Nephron (organoid): Measurements from ENCODE around the gene EEF1G.
"Not testable (repeated sequence)": the region's sequence is repeated elsewhere in the genome, so short reads cannot be mapped to it uniquely, and the experiment has no call there.

Source experiments
- H3K27ac Mint-ChIP-seq, 3 experiments: 2 replicates each; pipeline ENCODE4 v1.8.0; 2020; ENCODE audit warnings: mixed read lengths in 3 of 3, mild to moderate bottlenecking in 2 of 3, moderate library complexity in 1 of 3
- H3K27me3 Mint-ChIP-seq: 2 replicates; pipeline ENCODE4 v1.8.0; 2021; ENCODE audit warnings: low read depth, mild to moderate bottlenecking, moderate library complexity, mixed read lengths
- H3K36me3 Mint-ChIP-seq: 2 replicates; pipeline ENCODE4 v1.8.0; 2020; ENCODE audit warnings: low read depth, mixed read lengths
- H3K4me1 Mint-ChIP-seq: 2 replicates; pipeline ENCODE4 v1.8.0; 2020; ENCODE audit warnings: mixed read lengths
- H3K4me3 Mint-ChIP-seq, 3 experiments: 2 replicates each; pipeline ENCODE4 v1.8.0; 2020; ENCODE audit warnings: mild to moderate bottlenecking in 3 of 3, mixed read lengths in 3 of 3, moderate library complexity in 2 of 3
- H3K9me3 Mint-ChIP-seq: 2 replicates; pipeline ENCODE4 v1.8.0; 2020; ENCODE audit warnings: mixed read lengths
- TF ChIP-seq, protein P1 (sequence below), 3 experiments: fragments of 200-600 bp; sonication (generic); IDR thresholded peaks; one replicate each; pipeline ENCODE4 v1.5.0; 2021; ENCODE audit warnings: antibody characterized with exemption in 3 of 3; ENCODE audit not compliant: unreplicated experiment in 3 of 3

The EEF1G gene

GRCh38 chr11:62588966-62589637 is 15.4 kb upstream of the EEF1G start:
- TF ChIP-seq, protein P1, sequence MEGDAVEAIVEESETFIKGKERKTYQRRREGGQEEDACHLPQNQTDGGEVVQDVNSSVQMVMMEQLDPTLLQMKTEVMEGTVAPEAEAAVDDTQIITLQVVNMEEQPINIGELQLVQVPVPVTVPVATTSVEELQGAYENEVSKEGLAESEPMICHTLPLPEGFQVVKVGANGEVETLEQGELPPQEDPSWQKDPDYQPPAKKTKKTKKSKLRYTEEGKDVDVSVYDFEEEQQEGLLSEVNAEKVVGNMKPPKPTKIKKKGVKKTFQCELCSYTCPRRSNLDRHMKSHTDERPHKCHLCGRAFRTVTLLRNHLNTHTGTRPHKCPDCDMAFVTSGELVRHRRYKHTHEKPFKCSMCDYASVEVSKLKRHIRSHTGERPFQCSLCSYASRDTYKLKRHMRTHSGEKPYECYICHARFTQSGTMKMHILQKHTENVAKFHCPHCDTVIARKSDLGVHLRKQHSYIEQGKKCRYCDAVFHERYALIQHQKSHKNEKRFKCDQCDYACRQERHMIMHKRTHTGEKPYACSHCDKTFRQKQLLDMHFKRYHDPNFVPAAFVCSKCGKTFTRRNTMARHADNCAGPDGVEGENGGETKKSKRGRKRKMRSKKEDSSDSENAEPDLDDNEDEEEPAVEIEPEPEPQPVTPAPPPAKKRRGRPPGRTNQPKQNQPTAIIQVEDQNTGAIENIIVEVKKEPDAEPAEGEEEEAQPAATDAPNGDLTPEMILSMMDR (IDR thresholded peaks at IDR 0.05; ENCODE audit: unreplicated experiment in 3 of 3): peak; percentile 21 to 33 (median 28)
- H3K4me1 Mint-ChIP-seq: peaks cover 21% of the 10 kb centered on the region
- peaks cover 23% of the 10 kb centered on the region for H3K36me3 Mint-ChIP-seq
- peak overlapping the region in 1 of 3 experiments; percentile 28 for H3K27ac Mint-ChIP-seq
- H3K9me3 Mint-ChIP-seq: no peaks in the 10 kb centered on the region
- H3K4me3 Mint-ChIP-seq: peak overlapping the region; percentile 78 to 94 (median 93)
- no peaks in the 10 kb centered on the region for H3K27me3 Mint-ChIP-seq

GRCh38 chr11:62585356-62585755 is 11.7 kb upstream of the EEF1G start:
- peaks cover 39% of the 10 kb centered on the region for H3K36me3 Mint-ChIP-seq

DNA sequence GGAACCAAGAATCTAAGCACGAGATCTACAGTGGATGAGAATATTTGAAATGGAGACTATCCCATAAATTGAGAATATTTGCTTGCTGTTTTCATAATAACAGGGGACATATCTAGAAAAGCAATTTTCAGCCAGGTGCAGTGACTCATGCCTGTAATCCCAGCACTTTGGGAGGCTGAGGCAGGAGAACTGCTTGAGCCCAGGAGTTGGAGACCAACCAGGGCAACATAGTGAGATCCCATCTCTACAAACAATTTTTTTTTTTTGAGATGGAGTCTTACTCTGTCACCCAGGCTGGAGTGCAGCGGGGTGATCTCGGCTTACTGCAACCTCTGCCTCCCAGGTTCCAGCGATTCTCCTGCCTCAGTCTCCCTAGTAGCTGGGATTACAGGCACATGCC is 8.0 kb upstream of the EEF1G start:
- H3K27ac Mint-ChIP-seq, H3K4me3 Mint-ChIP-seq, H3K4me1 Mint-ChIP-seq, H3K9me3 Mint-ChIP-seq, H3K27me3 Mint-ChIP-seq: not testable (repeated sequence)
- peaks cover 41% of the 10 kb centered on the region for H3K36me3 Mint-ChIP-seq

More at GRCh38 chr11:62585356-62585755, 11.7 kb upstream of the EEF1G start:
- not testable (repeated sequence) for H3K27ac Mint-ChIP-seq, H3K4me3 Mint-ChIP-seq, H3K9me3 Mint-ChIP-seq, H3K4me1 Mint-ChIP-seq, H3K27me3 Mint-ChIP-seq

DNA sequence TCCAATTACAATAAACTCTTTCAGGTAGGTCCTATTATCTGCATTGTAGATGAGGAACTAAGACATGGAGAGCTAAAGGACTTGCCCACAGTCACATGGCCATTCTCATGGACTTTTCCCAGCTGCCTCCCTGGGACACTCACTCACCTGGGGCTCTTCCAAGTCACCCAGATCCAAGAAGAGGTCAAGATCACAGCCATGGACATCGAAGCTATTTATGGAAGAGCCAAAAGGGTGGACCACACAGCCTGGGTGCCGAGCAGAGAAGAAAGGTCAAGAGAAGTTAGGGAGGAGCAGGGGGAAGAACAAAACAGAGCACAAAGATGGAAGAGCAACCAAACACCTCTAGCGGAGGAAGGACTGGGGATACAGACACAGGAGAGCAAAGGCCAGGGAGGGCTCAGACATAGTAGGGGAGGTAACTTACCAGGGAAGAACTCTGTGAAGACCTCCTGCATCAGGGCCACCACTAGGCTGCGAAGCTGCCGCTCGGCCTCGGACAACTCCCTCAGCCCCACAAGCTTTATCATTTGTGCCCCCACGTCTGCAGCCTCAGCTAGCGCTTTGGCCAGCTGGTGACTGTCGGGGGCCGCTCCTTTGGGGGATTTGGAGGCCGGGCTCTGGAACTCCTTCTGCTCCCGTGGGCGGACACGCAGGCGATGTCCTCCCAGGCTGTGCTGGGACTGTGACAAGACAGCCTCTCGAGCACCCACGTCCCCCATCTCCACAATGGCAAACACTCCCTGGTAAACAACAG is 7.4 kb upstream of the EEF1G start:
- Mint-ChIP-seq H3K27ac (no peak overlapping the region), H3K9me3 (no peaks in the 10 kb centered on the region), H3K27me3 (no peaks in the 10 kb centered on the region), H3K4me3 (no peak overlapping the region), H3K36me3 (peaks cover 43% of the 10 kb centered on the region), H3K4me1 (peaks cover 14% of the 10 kb centered on the region)
- TF ChIP-seq, protein P1 (IDR thresholded peaks at IDR 0.05; ENCODE audit: unreplicated experiment in 3 of 3): no peak

DNA sequence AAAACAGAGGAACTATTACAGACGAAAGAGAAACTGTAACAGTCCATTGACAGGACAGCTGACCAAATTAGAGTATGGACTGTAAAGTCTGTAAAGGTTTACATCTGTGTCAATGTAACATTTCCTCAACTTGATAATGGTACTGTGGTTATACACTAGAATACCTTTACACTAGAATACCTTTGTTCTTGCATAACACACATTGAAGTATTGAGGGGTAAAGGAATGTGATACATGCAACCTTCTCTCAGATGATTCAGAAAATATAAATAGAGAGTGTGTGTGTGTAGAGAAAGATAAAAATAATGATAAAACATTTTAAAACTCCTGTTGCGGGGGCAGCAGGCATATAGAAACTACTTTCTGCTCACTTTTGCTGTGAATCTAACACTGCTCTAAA is 5.6 kb upstream of the EEF1G start:
- Mint-ChIP-seq H3K9me3 (no peaks in the 10 kb centered on the region), H3K4me1 (peaks cover 30% of the 10 kb centered on the region), H3K4me3 (no peak overlapping the region), H3K36me3 (peaks cover 39% of the 10 kb centered on the region), H3K27ac (no peak overlapping the region), H3K27me3 (no peaks in the 10 kb centered on the region)
- TF ChIP-seq, protein P1 (IDR thresholded peaks at IDR 0.05; ENCODE audit: unreplicated experiment in 3 of 3): no peak

DNA sequence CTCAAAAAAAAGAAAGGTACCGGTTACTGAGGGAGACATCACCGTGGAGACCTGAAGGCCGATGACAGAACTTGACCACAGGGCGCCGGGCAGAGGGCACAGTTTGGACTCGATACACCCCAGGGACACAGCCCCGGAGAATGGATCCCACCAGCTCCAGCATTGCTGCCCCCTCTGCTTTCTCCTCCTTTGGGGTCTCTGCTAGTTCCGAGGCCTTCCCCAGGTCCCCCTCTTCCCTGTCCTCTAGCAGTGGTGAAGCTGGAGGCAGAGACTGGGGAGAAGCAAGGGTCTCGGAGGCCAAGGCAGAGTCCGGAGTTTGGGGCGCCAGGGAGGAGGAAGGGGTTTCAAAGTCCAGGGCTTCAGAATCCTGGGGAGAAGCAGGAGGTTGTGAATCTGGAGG is 4.8 kb upstream of the EEF1G start:
- Mint-ChIP-seq H3K27ac (no peak overlapping the region), H3K36me3 (peaks cover 36% of the 10 kb centered on the region), H3K4me1 (peaks cover 30% of the 10 kb centered on the region), H3K4me3 (no peak overlapping the region), H3K27me3 (no peaks in the 10 kb centered on the region), H3K9me3 (no peaks in the 10 kb centered on the region)
- TF ChIP-seq, protein P1 (IDR thresholded peaks at IDR 0.05; ENCODE audit: unreplicated experiment in 3 of 3): no peak
